NCI-H226 (cell line): ENCODE results near the gene MSL1.
"Not testable (repeated sequence)": the region's sequence is repeated elsewhere in the genome, so short reads cannot be mapped to it uniquely, and the experiment has no call there.

ENCODE experiments used
- DNase-seq: peaks from one replicate; pipeline ENCODE4 v3.0.0-alpha.2; 2015

Gene MSL1

DNA sequence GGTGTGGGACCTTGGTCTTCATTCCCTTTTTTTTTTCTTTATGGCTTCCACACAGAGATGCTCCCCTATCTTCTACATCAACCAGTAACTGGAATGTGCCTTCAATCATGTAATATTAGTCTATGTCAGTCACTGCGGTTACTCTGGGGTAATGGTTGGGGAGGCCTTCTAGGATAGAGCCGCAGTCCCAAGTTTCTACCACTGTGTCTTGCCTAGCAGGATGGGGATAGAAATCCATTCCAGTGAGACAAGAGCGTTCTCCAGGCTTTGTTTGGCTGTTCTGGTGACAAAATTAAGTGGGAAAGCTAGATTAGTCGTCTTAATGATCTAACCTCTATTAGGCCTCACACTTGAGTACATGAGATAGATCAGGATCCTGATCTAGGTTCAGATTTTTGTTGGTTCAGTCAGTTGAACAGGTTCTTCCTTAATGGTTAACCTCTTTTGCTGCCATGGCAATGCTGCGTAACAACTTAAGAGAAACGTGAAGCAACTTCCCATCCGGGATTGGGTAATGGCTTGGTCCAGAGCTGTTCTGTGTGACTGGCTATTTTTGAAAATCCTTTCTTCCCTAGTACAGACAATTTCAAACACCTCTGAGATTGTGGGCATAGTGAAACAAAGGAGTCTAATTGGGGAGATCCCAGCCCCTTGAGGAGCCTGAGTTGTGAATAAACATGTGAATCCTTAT lies 8.7 kb downstream of the MSL1 start:
- DNase-seq, result no peak

DNA sequence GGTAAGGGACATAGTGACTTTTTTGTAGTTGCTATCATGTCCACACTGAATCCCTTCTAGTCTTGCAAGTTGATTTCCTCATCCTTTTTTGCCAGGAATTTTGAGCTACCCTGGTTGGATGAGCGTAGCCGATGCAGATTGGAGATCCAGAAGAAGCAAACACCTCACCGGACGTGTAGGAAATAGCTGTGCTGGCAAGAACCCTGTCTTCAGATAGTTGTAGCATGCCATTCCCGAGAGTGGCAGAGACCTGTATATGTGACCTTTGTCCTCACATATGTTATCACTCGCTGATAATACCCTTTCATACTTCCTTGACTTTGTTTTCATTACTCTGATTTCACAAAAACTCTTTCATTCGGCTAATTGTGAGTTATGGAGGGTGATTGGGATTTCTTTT lies 12.4 kb downstream of the MSL1 start:
- no peak for DNase-seq

DNA sequence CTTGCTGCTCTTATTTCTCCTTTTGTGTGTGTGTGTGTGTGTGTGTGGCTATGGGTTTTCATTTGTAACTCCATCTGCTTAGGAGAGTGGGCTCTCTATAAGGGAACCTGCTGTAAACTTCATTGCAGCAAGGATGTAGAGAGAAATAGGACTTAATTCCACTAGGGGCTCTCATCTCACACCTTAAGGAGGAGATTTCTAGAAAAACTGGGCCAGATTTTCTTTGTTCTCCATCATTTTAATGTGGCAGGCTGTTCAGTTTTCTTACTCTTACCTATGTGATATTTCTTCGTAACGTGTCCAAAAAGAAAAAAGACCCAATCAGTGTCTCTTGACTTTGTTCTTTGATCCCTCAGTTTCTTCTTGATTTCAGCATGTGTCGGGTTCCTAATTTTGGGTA lies 14.0 kb downstream of the MSL1 start:
- DNase-seq, result no peak

DNA sequence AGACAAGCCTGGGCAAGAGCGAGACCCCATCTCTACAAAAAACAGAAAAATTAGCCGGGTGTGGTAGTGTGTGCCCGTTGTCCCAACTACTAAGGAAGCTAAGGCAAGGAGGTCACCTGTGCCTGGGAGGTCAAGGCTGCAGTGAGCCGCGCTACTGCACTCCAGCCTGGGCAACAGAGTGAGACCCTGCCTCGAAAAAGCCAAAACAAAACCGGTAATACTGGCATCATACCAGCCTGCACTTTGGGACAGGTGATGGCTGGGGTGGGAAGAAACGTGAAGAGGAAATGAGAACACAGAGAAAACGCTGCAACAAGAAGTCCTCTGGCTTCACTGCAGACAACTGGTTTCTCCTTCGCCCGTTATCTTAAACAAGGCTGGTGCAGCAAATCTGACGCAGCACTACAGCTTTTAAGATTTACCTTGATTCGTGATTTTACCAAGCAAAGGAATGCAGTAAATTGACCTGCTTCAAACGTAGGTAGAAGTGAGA lies 17.8 kb downstream of the MSL1 start:
- no peak for DNase-seq

DNA sequence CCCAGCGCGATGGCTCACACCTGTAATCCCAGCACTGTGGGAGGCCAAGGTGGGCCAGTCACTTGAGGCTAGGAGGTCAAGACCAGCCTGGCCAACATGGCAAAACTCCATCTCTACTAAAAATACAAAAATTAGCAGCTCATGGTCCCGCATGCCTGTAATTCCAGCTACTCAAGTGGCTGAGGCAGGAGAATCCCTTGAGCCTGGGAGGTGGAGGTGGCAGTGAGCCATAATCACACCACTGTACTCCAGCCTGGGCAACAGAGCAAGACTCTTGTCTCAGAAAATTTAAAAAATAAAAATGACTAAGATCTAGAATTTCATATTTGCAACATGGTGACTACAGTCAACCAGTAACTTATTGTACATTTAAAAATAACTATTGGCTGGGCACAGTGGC lies 21.4 kb downstream of the MSL1 start:
- DNase-seq, result not testable (repeated sequence)

DNA sequence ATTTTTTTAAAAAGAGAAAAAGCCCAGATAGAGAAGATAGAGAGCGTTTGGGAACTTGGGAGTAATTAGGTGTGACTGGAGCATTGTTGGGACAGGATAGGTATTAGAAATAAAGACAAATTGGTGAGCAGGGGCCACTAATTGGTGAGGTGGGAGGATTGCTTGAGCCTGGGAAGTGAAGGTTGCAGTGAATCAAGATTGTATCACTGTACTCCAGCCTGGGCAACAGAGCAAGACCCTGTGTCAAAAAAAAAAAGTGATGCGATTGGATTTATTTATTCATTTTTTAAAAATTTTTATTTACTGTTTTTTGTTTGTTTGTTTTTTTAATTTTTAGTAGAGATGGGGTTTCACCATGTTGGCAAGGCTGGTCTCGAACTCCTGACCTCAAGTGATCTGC lies 23.7 kb downstream of the MSL1 start:
- DNase-seq, result no peak

DNA sequence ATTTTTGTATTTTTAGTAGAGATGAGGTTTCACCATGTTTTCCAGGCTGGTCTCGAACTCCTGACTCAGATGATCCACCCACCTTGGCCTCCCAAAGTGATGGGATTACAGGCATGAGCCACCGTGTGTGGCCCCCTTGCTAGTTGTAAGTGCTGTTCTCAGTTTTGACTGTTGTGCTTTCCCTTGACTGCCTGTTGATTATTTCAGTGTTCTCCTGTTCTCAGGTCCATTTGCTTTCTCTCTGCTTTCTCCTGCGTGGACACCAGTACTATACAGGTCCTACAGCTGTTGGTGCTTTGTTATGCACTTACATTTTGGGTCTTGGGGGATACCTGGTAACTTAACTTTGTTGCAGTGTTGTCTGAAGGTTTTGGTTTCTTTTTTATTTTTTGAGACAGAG lies 26.8 kb downstream of the MSL1 start:
- no peak for DNase-seq

DNA sequence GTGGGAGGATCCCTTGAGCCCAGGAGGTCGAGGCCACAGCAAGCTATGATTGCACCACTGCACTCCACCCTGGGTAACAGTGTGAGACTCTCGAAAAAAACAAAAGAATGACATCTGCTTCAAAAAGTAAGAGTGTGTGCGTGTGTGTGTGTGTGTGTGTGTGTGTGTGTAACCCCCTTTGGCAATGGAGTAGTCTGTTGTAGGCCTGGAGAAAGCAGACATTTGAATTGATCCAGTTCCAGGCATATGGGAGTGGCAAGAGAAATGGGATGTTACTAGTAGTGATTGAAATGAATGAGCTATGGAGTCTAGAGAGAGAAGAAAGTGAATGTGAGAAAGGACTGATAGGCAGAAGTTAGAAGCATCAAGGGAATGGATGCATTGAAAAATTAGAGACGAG lies 28.5 kb downstream of the MSL1 start:
- no peak for DNase-seq

DNA sequence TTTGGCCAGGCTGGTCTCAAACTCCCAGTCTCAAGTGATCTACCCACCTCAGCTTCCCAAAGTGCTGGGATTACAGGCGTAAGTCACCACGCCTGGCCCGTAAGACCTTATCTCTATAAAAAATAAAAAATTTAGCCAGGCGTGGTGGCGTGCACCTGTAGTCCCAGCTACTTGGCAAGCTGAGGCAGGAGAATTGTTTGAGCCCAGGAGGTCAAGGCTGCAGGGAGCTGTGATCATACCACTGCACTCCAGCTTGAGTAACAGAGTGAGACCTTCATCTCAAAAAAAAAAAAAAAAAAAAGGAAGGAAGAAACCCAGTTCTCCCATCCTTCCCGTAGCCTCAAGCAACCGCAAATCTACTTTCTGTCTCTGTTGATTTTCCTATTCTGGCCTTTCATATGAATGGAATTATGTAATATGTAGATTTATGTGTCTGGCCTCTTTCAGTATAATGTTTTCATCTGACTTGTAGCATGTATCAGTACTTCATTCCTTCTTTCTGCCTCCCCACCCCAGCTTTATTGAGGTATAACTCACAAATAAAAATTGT lies 29.7 kb downstream of the MSL1 start:
- DNase-seq, result no peak

DNA sequence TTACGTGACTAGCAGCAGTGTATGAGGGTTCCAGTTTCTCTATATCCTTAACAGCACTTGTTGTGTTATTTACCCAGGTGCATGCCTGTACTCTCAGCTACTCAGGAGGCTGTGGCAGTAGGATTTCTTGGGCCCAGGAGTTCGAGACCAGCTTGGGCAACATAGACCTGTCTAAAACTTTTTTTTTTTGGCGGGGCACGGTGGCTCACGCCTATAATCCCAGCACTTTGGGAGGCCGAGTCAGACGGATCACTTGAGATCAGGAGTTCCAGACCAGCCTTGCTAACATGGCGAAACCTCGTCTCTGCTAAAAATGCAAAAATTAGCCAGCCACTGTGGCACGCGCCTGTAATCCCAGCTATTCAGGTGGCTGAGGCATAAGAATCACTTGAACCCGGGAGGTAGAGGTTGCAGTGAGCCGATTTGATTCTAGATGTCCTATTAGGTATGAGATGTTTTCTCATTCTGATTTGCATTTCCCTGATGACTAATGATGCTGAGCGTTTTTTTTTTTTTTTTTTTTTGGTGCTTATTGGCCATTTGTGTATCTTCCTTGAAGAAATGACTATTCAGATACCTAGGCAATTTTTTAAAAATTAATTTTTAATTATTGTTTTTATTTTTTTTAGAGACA lies 31.9 kb downstream of the MSL1 start:
- no peak for DNase-seq

DNA sequence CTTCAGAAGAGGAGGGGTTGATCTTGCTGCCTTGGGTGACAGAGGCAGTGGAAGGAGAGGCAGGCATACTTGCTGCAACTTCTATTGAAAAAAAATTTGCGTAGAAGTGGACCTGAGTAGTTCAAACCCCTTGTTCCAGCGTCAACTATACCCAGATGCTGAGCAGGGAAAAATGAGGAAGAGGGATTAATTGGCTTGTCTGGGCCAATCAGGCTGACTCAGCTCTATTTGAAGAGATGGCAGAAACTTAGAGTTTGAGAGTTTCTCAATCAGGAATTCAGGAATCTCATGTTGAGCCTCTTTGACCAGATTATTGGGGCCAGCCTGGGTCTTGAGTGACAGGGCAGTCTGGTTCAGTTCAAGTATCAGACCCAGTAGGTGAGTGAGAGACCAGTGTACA lies 36.2 kb downstream of the MSL1 start:
- DNase-seq, result no peak

DNA sequence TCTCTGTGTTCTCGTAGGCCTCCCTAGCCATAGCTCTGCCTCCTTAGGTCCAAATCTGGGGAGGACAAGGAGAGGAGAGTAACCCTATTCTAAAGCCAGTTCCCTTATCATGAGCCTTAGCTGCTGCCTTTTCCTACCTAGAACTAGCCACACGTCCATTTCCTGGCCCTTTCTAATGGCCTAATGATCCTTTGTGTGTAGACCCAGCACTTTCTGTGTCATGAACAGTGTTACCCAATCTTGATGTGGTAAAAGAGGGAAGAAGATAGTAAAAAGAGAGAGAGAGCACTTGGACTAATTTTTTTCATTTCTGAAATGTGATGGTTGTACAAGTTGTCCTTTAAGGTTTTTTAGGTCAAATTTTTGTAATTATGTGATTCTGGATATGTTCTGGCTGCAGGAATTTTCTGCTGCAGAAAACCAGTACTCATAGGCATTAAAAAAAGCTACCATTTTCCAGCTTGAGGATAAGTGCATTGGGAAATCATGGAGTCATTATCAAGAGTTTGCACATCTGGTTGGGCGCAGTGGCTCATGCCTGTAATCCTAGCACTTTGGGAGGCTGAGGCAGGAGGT lies 36.8 kb downstream of the MSL1 start:
- no peak for DNase-seq

DNA sequence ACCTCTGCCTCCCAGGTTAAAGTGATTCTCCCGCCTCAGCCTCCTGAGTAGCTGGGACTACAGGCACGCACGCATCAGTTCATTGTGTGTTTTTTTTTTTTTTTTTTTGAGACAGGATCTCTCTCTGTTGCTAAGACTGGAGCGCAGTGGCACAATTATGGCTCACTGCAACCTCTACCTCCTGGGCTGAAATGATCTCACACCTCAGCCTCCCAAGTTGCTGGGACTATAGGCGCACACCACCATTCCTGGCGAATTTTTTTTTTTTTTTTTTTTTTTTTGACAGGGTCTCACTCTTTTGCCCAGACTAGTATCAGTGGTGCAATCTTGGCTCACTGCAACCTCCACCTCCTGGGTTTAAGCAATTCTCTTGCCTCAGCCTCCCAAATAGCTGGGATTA lies 37.7 kb downstream of the MSL1 start:
- DNase-seq, result no peak

DNA sequence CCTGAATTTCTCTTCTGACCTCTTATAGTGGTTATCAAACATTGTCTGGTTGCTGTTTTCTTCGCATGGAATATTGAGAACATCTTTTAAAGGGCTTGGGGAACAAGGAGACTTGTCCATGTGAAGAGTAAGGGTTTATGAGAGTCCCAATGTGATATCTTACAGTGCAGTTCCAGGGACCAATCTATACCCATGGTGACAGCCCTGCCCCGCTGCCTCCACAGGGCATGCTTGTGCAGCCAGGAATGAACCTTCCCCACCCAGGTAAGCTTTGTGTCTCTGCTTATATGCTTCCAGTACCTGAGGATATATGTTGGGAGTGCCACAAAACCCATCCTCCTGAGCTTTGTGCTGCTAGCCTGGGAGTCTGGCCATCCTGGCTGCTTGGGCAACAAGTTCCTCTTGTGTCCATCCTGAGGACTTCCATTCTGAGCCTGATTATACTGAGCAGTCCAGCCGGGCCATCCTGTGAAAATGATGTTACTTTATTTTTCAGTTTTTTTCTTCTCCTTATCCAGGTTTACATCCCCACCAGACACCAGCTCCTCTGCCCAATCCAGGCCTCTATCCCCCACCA lies 46.0 kb downstream of the MSL1 start:
- DNase-seq, result no peak

DNA sequence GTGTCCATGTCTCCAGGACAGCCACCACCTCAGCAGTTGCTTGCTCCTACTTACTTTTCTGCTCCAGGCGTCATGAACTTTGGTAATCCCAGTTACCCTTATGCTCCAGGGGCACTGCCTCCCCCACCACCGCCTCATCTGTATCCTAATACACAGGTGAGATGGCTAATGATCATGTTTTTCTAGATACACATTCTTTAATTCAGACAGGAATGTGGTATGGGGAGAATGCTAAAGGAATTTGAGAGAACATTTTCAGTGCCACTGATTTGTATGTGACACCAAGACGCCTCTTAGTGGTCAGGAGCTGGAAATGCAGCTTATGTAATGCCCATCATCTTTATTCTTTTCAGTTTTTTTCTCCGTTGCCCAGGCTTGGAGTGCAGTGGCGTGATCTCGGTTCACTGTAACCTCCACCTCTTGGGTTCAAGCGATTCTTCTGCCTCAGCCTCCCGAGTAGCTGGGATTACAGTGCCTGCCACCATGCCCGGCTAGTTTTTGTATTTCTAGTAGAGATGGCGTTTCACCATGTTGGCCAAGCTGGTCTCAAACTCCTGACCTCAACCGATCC lies 46.6 kb downstream of the MSL1 start:
- peak; percentile 41 for DNase-seq

DNA sequence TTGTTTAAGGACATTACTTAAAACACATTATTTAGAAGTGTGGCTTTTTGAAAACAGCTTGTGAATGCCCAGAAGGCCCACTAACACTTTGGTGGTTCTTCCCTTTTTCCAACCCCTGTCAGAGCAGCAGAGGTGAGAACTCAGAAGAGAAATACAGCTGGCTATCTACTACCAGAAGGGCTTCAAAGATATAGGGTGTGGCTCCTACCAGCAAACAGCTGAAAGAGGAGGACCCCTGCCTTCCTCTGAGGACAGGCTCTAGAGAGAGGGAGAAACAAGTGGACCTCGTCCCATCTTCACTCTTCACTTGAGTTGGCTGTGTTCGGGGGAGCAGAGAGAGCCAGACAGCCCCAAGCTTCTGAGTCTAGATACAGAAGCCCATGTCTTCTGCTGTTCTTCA lies 48.6 kb downstream of the MSL1 start:
- no peak for DNase-seq

DNA sequence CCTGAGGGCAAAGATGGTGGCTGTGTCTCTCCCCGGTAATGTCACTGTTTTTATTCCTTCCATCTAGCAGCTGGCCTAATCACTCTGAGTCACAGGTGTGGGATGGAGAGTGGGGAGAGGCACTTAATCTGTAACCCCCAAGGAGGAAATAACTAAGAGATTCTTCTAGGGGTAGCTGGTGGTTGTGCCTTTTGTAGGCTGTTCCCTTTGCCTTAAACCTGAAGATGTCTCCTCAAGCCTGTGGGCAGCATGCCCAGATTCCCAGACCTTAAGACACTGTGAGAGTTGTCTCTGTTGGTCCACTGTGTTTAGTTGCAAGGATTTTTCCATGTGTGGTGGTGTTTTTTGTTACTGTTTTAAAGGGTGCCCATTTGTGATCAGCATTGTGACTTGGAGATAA lies 50.0 kb downstream of the MSL1 start:
- DNase-seq, result peak; percentile 8

DNA sequence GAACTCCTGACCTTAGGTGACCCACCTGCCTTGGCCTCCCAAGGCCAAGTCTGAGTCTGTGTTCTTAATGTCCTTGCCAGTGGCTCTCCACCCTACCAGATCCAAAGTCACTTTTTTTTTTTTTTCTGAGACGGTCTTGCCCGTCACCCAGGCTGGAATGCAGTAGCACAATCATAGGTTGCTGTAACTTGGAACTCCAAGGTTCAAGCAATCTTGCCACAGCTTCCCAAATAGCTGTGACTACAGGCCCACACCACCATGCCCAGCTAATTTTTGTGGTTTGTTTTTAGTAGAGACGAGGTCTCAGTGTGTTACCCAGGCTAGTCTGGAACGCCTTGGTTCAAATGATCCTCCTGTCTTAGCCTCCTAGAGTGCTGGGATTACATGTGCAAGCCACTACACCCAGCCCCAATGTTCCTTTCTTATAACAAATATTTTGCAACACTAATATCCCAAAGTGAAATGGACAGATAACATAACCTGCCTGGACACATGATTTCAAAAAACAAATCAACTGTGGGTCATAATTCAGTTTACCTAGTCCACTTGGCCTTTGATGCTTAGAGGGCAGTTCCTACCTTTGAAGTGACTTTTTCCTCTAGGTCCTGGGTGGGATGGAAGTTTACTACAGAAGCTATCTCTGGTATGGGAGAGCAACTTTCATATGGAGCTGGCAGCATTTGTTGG lies 51.5 kb downstream of the MSL1 start:
- DNase-seq, result no peak

DNA sequence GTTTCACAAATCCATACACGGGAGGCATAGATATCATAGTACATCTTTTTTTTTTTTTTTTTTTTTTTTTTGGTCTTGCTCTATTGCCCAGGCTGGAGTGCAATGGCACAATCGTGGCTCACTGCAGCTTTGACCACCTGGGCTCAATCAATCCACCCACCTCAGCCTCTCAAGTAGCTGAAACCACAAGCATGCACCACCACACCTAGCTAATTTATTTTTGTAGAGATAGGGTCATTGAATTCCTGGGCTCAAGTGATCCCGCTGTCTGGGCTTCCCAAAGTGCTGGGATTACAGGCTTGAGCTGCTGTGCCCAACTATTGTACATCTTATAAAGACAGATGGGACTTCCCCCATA lies 52.0 kb downstream of the MSL1 start:
- no peak for DNase-seq

DNA sequence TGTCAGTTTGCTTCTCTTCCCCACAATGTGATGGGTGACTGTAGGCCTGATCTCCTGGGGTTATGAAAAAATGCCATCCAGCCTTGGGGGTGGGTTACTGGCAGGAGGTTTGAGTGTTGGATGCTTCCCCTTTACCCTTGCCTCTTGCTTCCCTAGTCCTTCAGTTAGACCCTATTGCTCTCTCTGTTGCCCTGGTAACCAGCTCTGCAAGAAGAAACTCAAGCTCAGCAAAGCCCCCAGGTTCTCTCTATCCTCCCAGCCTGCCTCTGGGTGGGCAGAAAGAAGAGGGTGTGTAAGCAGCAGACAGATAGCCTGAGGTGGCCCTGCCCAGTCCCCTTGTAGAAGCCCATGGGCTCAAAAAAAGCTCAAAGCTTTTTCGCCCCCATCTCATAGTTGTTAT lies 52.7 kb downstream of the MSL1 start:
- DNase-seq, result no peak

DNA sequence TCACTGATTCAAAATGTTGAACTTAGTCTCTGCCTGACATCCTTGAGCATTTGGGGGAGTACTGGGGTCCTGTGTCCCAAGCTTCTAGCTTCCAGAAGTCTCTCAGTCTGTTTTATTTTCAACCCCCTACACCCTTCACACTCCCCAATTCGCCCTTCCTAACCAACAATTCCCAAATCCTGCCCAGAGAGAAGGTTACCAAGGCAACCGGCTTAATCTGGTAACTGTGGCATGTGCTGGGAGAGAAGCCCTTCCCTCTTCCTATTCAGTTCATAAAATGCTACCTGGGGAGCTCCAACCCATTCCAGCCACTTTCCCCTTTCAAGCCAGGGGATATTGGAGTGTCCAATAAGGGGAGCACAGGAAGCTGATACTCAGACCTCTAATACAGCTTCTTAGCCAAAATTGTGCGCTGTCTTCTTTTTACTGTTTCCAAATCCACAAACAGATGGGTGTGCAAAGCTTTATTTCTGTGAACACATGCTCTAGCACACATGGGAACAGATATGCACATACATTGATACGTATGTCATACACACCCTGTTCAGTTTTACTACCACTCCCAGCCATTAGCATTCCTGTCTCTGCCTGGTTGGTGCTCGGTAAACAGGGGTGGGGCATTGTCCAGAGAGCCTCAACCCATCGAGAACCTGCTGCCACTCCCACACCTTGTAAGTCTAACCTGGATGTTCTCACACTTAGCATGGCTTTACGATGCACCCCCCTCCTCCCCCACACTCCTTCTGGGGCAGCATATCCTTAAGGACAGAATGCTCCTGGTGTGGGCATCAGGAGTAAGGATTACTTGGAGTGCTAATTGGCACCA lies 54.4 kb downstream of the MSL1 start:
- no peak for DNase-seq

DNA sequence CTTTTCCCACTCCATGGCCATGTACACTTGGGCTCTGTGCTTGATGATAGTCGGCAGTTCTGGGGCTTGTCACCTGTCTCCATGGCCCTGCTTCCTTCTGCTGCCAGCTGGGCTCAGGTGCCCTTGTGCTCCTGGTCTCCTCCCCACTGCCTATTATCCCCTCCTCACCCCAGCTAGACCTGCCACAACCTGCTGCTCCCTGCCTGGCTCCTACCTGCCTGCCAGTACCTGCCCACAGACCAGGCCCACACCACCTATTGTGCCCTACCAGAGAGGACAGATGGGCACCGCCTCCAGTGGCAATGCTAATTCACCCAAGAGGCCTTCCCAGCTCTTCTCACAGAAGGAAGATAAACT lies 55.0 kb downstream of the MSL1 start:
- no peak for DNase-seq
